Spleen (tissue), 7 donors: ENCODE measurements around the gene BMP2.

Source experiments
- CTCF ChIP-seq, 11 experiments: fragments of 200-600 bp in 7 of 11; fragments of 450-650 bp in 4 of 11; sonication (generic) in 4 of 11; IDR thresholded peaks in 8 of 11; conservative IDR thresholded peaks in 3 of 11; 1 replicate in 7 of 11; 2 replicates in 4 of 11; pipeline versions ENCODE4 v1.4.0 to v1.8.0; 2016 to 2021; ENCODE audit warnings: antibody characterized with exemption in 11 of 11, inconsistent platforms in 4 of 11, mild to moderate bottlenecking in 1 of 11
- POLR2A ChIP-seq, 3 donors: fragments of 450-650 bp; IDR thresholded peaks; one replicate each; pipeline ENCODE4 v1.5.1; 2017; ENCODE audit warnings: antibody characterized with exemption in 3 of 3, mild to moderate bottlenecking in 1 of 3
- POLR2AphosphoS5 ChIP-seq, 3 donors: sonication (generic); formaldehyde crosslinking; IDR thresholded peaks; one replicate each; pipeline ENCODE4 v1.5.1; 2017; ENCODE audit warnings: antibody characterized with exemption in 3 of 3
- donor health status: DM: no; HTN: no; CAD: no; lungs with moderate emphysema.
- donor health status: DM: no; HTN: no; CAD: no.
- donor health status: DM: no; HTN: no; CAD: no.

- TF ChIP-seq CTCF (IDR thresholded peaks at IDR 0.05 in 8 of 11, conservative IDR thresholded peaks at IDR 0.05 in 3 of 11): no peak
- TF ChIP-seq POLR2A (IDR thresholded peaks at IDR 0.05): no peak
- no peak for TF ChIP-seq POLR2AphosphoS5 (IDR thresholded peaks at IDR 0.05)
Observed at GRCh38 chr20:6811262-6812035, 44.0 kb downstream of the BMP2 start.
